Body of pancreas (tissue), 4 donors: ENCODE measurements around the gene FAM177A1. TPM values are rescaled to one million over a fixed set of nuclear protein-coding genes. Genes with fewer than 3 reads are reported as not detected.

Source experiments
- ATAC-seq: fragments of 150-250 bp; one replicate; pipeline ENCODE4 v1.9.1; 2016
- DNase-seq, 4 donors: peaks; one replicate each; pipeline ENCODE4 v3.0.0-alpha.2; 2019
- H3K27ac ChIP-seq, 4 donors: fragments of 200-600 bp; sonication (generic); 1 replicate in 3 of 4; 2 replicates in 1 of 4; pipeline versions ENCODE4 v1.5.1 to v1.6.1; 2016 to 2019; ENCODE audit warnings: mild to moderate bottlenecking in 1 of 4, mixed read lengths in 1 of 4, moderate library complexity in 1 of 4
- H3K27me3 ChIP-seq, 2 donors: fragments of 200-600 bp; sonication (generic); one replicate each; pipeline ENCODE4 v1.6.0; 2016; ENCODE audit warnings: mild to moderate bottlenecking in 1 of 2
- H3K36me3 ChIP-seq, 2 donors: fragments of 200-600 bp; sonication (generic); replicated peaks in 1 of 2; 2 replicates each; pipeline ENCODE4 v1.5.1; 2016; ENCODE audit warnings: low read depth in 2 of 2; ENCODE audit not compliant: insufficient read depth in 1 of 2
- H3K4me1 ChIP-seq: fragments of 200-600 bp; sonication (generic); one replicate; pipeline ENCODE4 v1.6.0; 2016
- H3K4me3 ChIP-seq, 2 donors: fragments of 200-600 bp; sonication (generic); 1 replicate in 1 of 2; 2 replicates in 1 of 2; pipeline ENCODE4 v1.5.1; 2016 to 2019
- H3K9me3 ChIP-seq, 3 donors: fragments of 200-600 bp; sonication (generic); 1 replicate in 2 of 3; 2 replicates in 1 of 3; pipeline ENCODE4 v1.5.1; 2016
- POLR2A ChIP-seq, 3 donors: fragments of 450-650 bp; IDR thresholded peaks; one replicate each; pipeline ENCODE4 v1.6.1; 2016; ENCODE audit warnings: antibody characterized with exemption in 3 of 3, mild to moderate bottlenecking in 2 of 3
- WGBS, 2 donors: methylation state at CpG; one replicate each; pipeline ENCODE4 v1.1.5; 2017; 5-methylcytosine and 5-hydroxymethylcytosine counted together
- intact Hi-C: fragments of 100-400 bp; cut with DNase I; formaldehyde crosslinking; loops from one replicate; pipeline ENCODE4 v1.15.1; 2023
- total RNA-seq, 2 donors: library from RNA; depleted of rRNA; stranded (reverse); fragments of >200 nt; gene quantifications; one replicate each; pipeline ENCODE4 v1.1.0, GENCODE V29; 2016
- TF ChIP-seq, protein P1 (sequence below), 7 experiments: fragments of 450-650 bp in 4 of 7; fragments of 200-600 bp in 3 of 7; sonication (generic) in 3 of 7; IDR thresholded peaks; one replicate each; pipeline ENCODE4 v1.5.1; 2016 to 2019; ENCODE audit warnings: antibody characterized with exemption in 7 of 7

The FAM177A1 gene
- total RNA-seq, 2 donors from 2014 or later: 11.5 to 22.3 TPM

DNA sequence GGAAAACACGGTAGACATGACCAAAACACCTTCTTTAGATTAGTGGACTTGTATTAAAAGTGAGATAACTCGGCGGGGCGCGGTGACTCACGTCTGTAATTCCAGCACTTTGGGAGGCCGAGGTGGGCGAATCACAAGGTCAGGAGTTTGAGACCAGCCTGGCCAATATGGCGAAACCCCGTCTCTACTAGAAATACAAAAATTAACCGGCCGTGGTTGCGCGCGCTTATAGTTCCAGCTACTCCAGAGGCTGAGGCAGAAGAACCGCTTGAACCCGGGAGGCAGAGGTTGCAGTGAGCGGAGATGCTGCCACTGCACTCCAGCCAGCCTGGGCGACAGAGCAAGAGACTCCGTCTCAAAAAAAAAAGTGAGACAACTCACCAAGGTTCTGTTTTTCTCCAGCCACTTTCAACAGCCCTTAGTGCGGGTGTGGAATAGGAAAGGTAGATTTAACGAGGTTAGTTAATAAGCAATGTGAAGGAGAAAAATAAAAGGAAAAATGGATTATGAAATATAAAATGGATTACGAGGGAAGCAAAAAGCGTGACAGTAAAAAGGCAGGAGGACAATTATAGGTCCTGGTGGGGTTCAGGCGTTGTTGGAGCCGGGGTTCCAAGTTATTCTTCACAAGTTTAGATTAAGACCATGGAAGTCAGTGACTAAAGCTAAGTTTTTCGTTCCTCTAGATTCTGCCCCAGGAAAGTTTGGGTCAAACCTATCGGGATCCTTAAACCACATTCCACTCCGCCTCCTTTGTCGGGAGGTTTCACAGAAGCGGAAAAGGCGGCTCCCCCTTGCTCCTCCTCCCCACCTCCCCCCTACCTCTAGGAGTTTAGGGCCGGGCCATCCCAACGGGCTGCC, 75.2 kb downstream of the FAM177A1 start:
- peak overlapping the region; percentile 47 to 69 for H3K4me3 ChIP-seq
- peak in 3 of 4 donors; percentile 21 to 94 (median 26) for DNase-seq
- no peaks in the 10 kb centered on the region for H3K27me3 ChIP-seq
- H3K4me1 ChIP-seq: peaks cover 25% of the 10 kb centered on the region
- no peak for ATAC-seq
- WGBS, 2 donors: 5% methylated on average over 34 of the region's 34 CpGs
- intact Hi-C loops: no loop called here
- no peaks in the 10 kb centered on the region for H3K9me3 ChIP-seq
- H3K27ac ChIP-seq: peak overlapping the region; percentile 87 to 98 (median 94)
- TF ChIP-seq, protein P1, sequence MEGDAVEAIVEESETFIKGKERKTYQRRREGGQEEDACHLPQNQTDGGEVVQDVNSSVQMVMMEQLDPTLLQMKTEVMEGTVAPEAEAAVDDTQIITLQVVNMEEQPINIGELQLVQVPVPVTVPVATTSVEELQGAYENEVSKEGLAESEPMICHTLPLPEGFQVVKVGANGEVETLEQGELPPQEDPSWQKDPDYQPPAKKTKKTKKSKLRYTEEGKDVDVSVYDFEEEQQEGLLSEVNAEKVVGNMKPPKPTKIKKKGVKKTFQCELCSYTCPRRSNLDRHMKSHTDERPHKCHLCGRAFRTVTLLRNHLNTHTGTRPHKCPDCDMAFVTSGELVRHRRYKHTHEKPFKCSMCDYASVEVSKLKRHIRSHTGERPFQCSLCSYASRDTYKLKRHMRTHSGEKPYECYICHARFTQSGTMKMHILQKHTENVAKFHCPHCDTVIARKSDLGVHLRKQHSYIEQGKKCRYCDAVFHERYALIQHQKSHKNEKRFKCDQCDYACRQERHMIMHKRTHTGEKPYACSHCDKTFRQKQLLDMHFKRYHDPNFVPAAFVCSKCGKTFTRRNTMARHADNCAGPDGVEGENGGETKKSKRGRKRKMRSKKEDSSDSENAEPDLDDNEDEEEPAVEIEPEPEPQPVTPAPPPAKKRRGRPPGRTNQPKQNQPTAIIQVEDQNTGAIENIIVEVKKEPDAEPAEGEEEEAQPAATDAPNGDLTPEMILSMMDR (IDR thresholded peaks at IDR 0.05): no peak
- TF ChIP-seq POLR2A (IDR thresholded peaks at IDR 0.05): no peak
- H3K36me3 ChIP-seq: no peaks in the 10 kb centered on the region

DNA sequence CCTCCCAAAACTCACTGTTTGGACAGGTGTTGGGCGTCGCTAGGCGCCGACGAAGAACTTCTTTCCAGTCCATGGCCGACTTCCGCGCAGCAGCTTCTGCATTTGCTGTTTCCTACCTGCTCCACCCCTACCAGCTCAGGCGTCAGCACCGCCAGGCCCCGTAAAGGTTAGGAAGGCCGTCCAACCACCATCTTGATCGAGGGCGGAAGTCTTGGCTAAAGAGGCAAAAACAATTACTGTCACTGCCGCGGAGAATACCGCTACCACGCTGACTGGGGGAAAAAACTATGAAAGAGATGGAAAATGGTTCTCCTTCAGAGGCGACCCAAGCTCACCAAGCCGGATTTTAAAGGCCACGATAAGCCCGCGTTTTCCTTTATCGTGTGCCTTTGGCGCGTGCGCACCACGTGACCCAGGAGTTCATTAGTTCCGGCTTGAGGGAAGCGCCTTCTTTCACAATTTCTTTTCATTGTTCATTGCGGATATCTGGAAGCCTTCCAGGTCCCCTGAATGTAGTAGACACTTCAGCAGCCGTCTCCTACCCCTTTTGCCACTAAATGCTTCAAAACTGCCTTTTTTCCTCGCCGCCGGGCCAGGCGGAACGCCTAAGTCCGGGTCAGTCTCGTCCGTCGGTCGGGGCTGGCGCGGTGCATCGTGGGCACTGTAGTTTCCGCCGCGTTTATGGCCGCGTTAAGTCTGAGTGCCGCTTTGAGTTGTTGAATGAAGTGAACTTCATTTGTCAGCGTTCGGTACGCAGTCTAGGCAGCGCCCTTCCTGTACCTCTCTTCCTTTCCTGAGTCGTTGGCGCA, 76.0 kb downstream of the FAM177A1 start, which contains the start of the genes PPP2R3C and PRORP:
PPP2R3C (minus strand) TSS at position 104 of the 809 bp plus-strand sequence; CDS start at position 73, 31 bp downstream.
PRORP (plus strand) TSS at position 666 of the 809 bp plus-strand sequence. CDS start 694 bp downstream, outside the sequence.
- no peaks in the 10 kb centered on the region for H3K36me3 ChIP-seq
- peak within 1 kb of the TSS; percentile 47 to 69 for H3K4me3 ChIP-seq
- DNase-seq (peak; percentile 87 to 98 (median 94)), ATAC-seq (peak; percentile 93)
- no peaks in the 10 kb centered on the region for H3K27me3 ChIP-seq
- no peaks in the 10 kb centered on the region for H3K9me3 ChIP-seq
- peaks cover 25% of the 10 kb centered on the region for H3K4me1 ChIP-seq
- H3K27ac ChIP-seq: peak within 1 kb of the TSS; percentile 87 to 98 (median 94)
- WGBS, 2 donors: 0% methylated on average over 27 to 57 of the region's 57 CpGs
- intact Hi-C loops: no loop called here
- TF ChIP-seq, protein P1 (IDR thresholded peaks at IDR 0.05): no peak
- peak; percentile 62 to 83 (median 71) for TF ChIP-seq POLR2A (IDR thresholded peaks at IDR 0.05)

DNA sequence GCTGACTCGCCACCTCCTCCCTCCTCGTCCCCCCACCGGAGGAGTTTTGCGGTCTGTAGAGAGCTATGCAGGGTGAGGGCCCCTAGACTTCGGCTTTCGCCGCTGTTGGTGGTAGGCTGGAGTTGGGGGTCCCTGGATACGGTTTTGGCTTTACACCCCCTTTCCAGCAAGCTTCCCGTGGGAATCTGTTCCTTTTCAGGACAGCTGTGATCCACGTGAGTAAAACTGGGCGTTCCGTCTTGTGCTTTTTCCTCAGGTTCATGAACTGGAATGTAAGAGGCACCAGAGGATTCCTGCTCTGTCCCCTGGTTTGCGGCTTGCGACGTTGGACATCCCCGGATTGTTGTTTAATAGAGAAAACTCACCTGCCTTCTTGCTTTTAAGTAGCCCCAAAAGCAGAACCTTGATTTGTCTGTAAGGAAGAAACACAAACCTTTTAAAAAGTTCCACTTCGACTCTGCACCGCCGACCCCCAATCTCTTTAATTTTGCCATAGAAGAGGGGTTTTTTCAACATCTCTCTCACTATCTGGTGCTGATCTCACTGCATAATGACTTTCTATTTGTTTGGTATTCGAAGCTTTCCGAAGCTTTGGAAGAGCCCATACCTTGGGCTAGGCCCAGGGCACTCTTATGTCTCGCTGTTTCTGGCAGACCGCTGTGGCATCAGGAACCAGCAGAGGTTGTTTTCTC, 76.8 kb downstream of the FAM177A1 start:
- ATAC-seq: peak; percentile 5
- DNase-seq: peak in 1 of 4 donors; percentile 41
- intact Hi-C loops: no loop called here

DNA sequence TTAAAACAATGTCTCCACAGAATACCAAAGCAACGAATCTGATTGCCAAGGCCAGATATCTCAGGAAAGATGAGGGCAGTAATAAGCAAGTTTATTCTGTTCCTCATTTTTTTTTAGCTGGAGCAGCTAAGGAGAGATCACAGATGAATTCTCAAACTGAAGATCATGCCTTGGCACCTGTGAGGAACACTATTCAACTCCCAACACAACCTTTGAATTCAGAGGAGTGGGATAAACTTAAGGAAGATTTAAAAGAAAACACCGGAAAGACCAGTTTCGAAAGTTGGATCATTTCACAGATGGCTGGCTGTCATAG, 77.3 kb downstream of the FAM177A1 start:
- Histone ChIP-seq H3K27me3 (no peaks in the 10 kb centered on the region), H3K4me3 (no peak overlapping the region), H3K36me3 (no peaks in the 10 kb centered on the region), H3K4me1 (peaks cover 25% of the 10 kb centered on the region), H3K27ac (peak overlapping the region in 3 of 4 donors; percentile 91 to 98 (median 97)), H3K9me3 (no peaks in the 10 kb centered on the region)
- ATAC-seq (no peak), DNase-seq (no peak)
- TF ChIP-seq POLR2A (IDR thresholded peaks at IDR 0.05): no peak
- TF ChIP-seq, protein P1 (IDR thresholded peaks at IDR 0.05): no peak
- WGBS, 2 donors: 23 to 26% methylated on average over 3 of the region's 3 CpGs
- intact Hi-C loops: no loop called here

More for the DNA sequence above, 76.8 kb downstream of the FAM177A1 start:
- 2 to 4% methylated on average over 23 of the region's 23 CpGs for WGBS, 2 donors
- no peaks in the 10 kb centered on the region for H3K9me3 ChIP-seq
- peak overlapping the region; percentile 47 to 69 for H3K4me3 ChIP-seq
- H3K36me3 ChIP-seq: no peaks in the 10 kb centered on the region
- H3K27me3 ChIP-seq: no peaks in the 10 kb centered on the region
- peak in 1 of 3 donors; percentile 2 for TF ChIP-seq POLR2A (IDR thresholded peaks at IDR 0.05)
- TF ChIP-seq, protein P1 (IDR thresholded peaks at IDR 0.05): no peak
- H3K4me1 ChIP-seq: peaks cover 25% of the 10 kb centered on the region
- H3K27ac ChIP-seq: peak overlapping the region; percentile 87 to 98 (median 94)
